H9 (cell line): ENCODE data around the gene ZNF738. TPM values are rescaled to one million over a fixed set of nuclear protein-coding genes. Genes with fewer than 3 reads are reported as not detected.

Experiments used
- DNase-seq: peaks from one replicate; pipeline ENCODE4 v3.0.0-alpha.2; 2017
- H2AFZ ChIP-seq: one replicate; pipeline ENCODE4 v1.6.1; 2013; ENCODE audit warnings: mild to moderate bottlenecking, low read length, control low read depth, moderate library complexity
- H2AK5ac ChIP-seq: 2 replicates; pipeline ENCODE4 v1.6.1; 2013; ENCODE audit warnings: low read length, control low read depth, mixed read lengths; ENCODE audit not compliant: insufficient read length
- H2BK120ac ChIP-seq: one replicate; pipeline ENCODE4 v1.6.1; 2013; ENCODE audit warnings: low read depth, mild to moderate bottlenecking, low read length, control low read depth, inconsistent platforms; ENCODE audit not compliant: poor library complexity, severe bottlenecking
- H2BK12ac ChIP-seq: 2 replicates; pipeline ENCODE4 v1.6.1; 2013; ENCODE audit warnings: low read length, control low read depth, mixed read lengths, low read depth; ENCODE audit not compliant: insufficient read length
- H2BK15ac ChIP-seq: 2 replicates; pipeline ENCODE4 v1.6.1; 2013; ENCODE audit warnings: low read depth, low read length, control low read depth
- H2BK20ac ChIP-seq: one replicate; pipeline ENCODE4 v1.6.1; 2013; ENCODE audit warnings: low read depth, mild to moderate bottlenecking, low read length, control low read depth, inconsistent platforms; ENCODE audit not compliant: poor library complexity, severe bottlenecking
- H2BK5ac ChIP-seq: 2 replicates; pipeline ENCODE4 v1.6.1; 2013; ENCODE audit warnings: low read length, control low read depth, mixed read lengths; ENCODE audit not compliant: insufficient read length
- H3K14ac ChIP-seq: 2 replicates; pipeline ENCODE4 v1.6.1; 2013; ENCODE audit warnings: low read length, control low read depth; ENCODE audit not compliant: insufficient read depth
- H3K18ac ChIP-seq: 2 replicates; pipeline ENCODE4 v1.6.1; 2013; ENCODE audit warnings: low read depth, mild to moderate bottlenecking, mixed read lengths, low read length, control low read depth; ENCODE audit not compliant: insufficient read length
- H3K23ac ChIP-seq: 2 replicates; pipeline ENCODE4 v1.6.1; 2013; ENCODE audit warnings: low read length, control low read depth, mixed read lengths, low read depth; ENCODE audit not compliant: insufficient read length
- H3K23me2 ChIP-seq: 2 replicates; pipeline ENCODE4 v1.6.1; 2013; ENCODE audit warnings: low read depth, mild to moderate bottlenecking, mixed read lengths, low read length, control low read depth; ENCODE audit not compliant: insufficient read length, poor library complexity, severe bottlenecking
- H3K27ac ChIP-seq: 2 replicates; pipeline ENCODE4 v1.5.1; 2013; ENCODE audit warnings: low read length, control low read depth, mixed read lengths, low read depth; ENCODE audit not compliant: insufficient read length
- H3K27me3 ChIP-seq: 2 replicates; pipeline ENCODE4 v1.6.1; 2013; ENCODE audit warnings: low read length, control low read depth, inconsistent platforms; ENCODE audit not compliant: insufficient read depth
- H3K4ac ChIP-seq: 2 replicates; pipeline ENCODE4 v1.6.1; 2013; ENCODE audit warnings: low read depth, mild to moderate bottlenecking, control low read depth, inconsistent platforms, low read length, moderate library complexity
- H3K4me1 ChIP-seq: 2 replicates; pipeline ENCODE4 v1.6.1; 2013; ENCODE audit warnings: low read length, control low read depth, inconsistent platforms; ENCODE audit not compliant: insufficient read depth
- H3K4me2 ChIP-seq: 2 replicates; pipeline ENCODE4 v1.6.1; 2013; ENCODE audit warnings: low read length, control low read depth, mixed read lengths; ENCODE audit not compliant: insufficient read length, insufficient read depth
- H3K56ac ChIP-seq: 2 replicates; pipeline ENCODE4 v1.6.1; 2013; ENCODE audit warnings: low read depth, mild to moderate bottlenecking, mixed read lengths, low read length, control low read depth; ENCODE audit not compliant: insufficient read length
- H3K79me1 ChIP-seq: 2 replicates; pipeline ENCODE4 v1.6.1; 2013; ENCODE audit warnings: low read depth, mild to moderate bottlenecking, moderate library complexity, low read length, control low read depth, inconsistent platforms; ENCODE audit not compliant: insufficient read depth, poor library complexity, severe bottlenecking
- H3K79me2 ChIP-seq: 2 replicates; pipeline ENCODE4 v1.6.1; 2013; ENCODE audit warnings: low read length, control low read depth, inconsistent platforms; ENCODE audit not compliant: insufficient read depth
- H3K9ac ChIP-seq: 2 replicates; pipeline ENCODE4 v1.6.1; 2013; ENCODE audit warnings: low read length, control low read depth, mixed read lengths; ENCODE audit not compliant: insufficient read length; ENCODE audit errors: extremely low read depth
- H3K9me3 ChIP-seq: one replicate; pipeline ENCODE4 v1.6.1; 2013; ENCODE audit warnings: low read depth, low read length, inconsistent platforms; ENCODE audit not compliant: control insufficient read depth
- H3T11ph ChIP-seq: one replicate; pipeline ENCODE4 v1.6.1; 2013; ENCODE audit warnings: mild to moderate bottlenecking, low read length, control low read depth, inconsistent platforms
- H4K20me1 ChIP-seq: one replicate; pipeline ENCODE4 v1.6.1; 2013; ENCODE audit not compliant: control insufficient read depth, insufficient read length, insufficient read depth
- H4K5ac ChIP-seq: 2 replicates; pipeline ENCODE4 v1.6.1; 2013; ENCODE audit warnings: low read depth, mild to moderate bottlenecking, mixed read lengths, low read length, control low read depth; ENCODE audit not compliant: insufficient read length
- H4K8ac ChIP-seq: replicated peaks from 2 replicates; pipeline ENCODE4 v1.6.1; 2013; ENCODE audit warnings: low read length, control low read depth, mixed read lengths, low read depth; ENCODE audit not compliant: insufficient read length
- H4K91ac ChIP-seq: 2 replicates; pipeline ENCODE4 v1.6.1; 2013; ENCODE audit warnings: low read depth, mild to moderate bottlenecking, moderate library complexity, mixed read lengths, low read length, control low read depth; ENCODE audit not compliant: insufficient read length
- H3K27ac Mint-ChIP-seq, 3 experiments: 2 replicates in 2 of 3; 3 replicates in 1 of 3; pipeline ENCODE4 v1.8.0; 2020 to 2021; ENCODE audit warnings: mixed read lengths in 3 of 3, mild to moderate bottlenecking in 1 of 3, moderate library complexity in 1 of 3
- H3K27me3 Mint-ChIP-seq: 2 replicates; pipeline ENCODE4 v1.8.0; 2021; ENCODE audit warnings: low read depth, mild to moderate bottlenecking, moderate library complexity, mixed read lengths
- H3K36me3 Mint-ChIP-seq, 3 experiments: 2 replicates in 2 of 3; 3 replicates in 1 of 3; pipeline ENCODE4 v1.8.0; 2020 to 2021; ENCODE audit warnings: low read depth in 3 of 3, mixed read lengths in 3 of 3; ENCODE audit not compliant: insufficient read depth in 1 of 3
- H3K4me1 Mint-ChIP-seq, 2 experiments: 2 replicates each; pipeline ENCODE4 v1.8.0; 2020; ENCODE audit warnings: mixed read lengths in 2 of 2
- H3K4me3 Mint-ChIP-seq, 2 experiments: 2 replicates in 1 of 2; 3 replicates in 1 of 2; pipeline ENCODE4 v1.8.0; 2020 to 2021; ENCODE audit warnings: mild to moderate bottlenecking in 2 of 2, mixed read lengths in 2 of 2, moderate library complexity in 1 of 2
- H3K9me3 Mint-ChIP-seq, 2 experiments: 2 replicates in 1 of 2; 3 replicates in 1 of 2; pipeline ENCODE4 v1.8.0; 2020; ENCODE audit warnings: mild to moderate bottlenecking in 2 of 2, mixed read lengths in 2 of 2, moderate library complexity in 1 of 2
- WGBS: extraction: QIAGEN DNeasy Blood & Tissue Kit; methylation state at CpG from one replicate; pipeline ENCODE4 v1.1.7; 2013; ENCODE audit warnings: missing lambda C conversion rate, low lambda C conversion rate, mixed read lengths; ENCODE audit not compliant: insufficient read length; ENCODE audit errors: extremely low coverage; 5-methylcytosine and 5-hydroxymethylcytosine counted together
- total RNA-seq: library from RNA; stranded (reverse); gene quantifications from 2 replicates; pipeline ENCODE4 v1.2.1, GENCODE V29; 2021
- TF ChIP-seq, protein P1 (sequence below): fragments of 200-600 bp; sonication (generic); conservative IDR thresholded peaks from 3 replicates; pipeline ENCODE4 v1.8.0; 2021; ENCODE audit warnings: antibody characterized with exemption, mild to moderate bottlenecking

The ZNF738 gene
- total RNA-seq, 1 experiment from 2014 or later = 63.3 TPM

DNA sequence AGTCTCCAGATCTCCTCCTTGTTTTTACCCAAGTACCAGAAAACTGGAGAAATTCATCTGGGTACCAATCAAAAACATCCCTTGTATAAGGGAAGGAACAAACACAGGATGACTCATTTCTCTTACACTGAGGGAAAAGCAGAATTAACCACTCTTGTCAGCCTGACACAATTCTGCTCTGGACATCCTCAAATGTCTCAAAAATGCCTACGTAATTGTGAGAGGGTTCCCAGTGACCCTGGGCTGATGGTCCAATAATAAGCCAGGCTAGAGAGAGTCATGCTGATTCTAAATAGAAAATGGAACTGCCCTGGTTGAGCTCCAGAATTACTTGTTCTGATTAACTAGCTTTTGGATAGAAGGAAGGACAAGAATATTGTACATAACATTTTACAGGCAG is 44.1 kb upstream of the ZNF738 start:
- Histone ChIP-seq H3K4me2 (no peak overlapping the region), H3K79me2 (peaks cover 13% of the 10 kb centered on the region; the same call in 1 of the 2 replicates), H3K23ac (no peak overlapping the region), H4K5ac (no peak overlapping the region), H2BK15ac (no peak overlapping the region), H4K8ac (no peak overlapping the region), H3K27me3 (no peaks in the 10 kb centered on the region), H3K4me1 (no peaks in the 10 kb centered on the region; the same call in 1 of the 2 replicates), H3K23me2 (no peaks in the 10 kb centered on the region), H3K27ac (no peak overlapping the region), H3K56ac (no peak overlapping the region), H3K14ac (no peak overlapping the region), H2BK20ac (no peak overlapping the region), H4K91ac (no peak overlapping the region), H3K18ac (no peak overlapping the region), H2AFZ (no peak overlapping the region), H3K9me3 (no peaks in the 10 kb centered on the region), H3K9ac (no peak overlapping the region), H4K20me1 (no peaks in the 10 kb centered on the region), H3T11ph (no peak overlapping the region), H3K79me1 (peaks cover 7% of the 10 kb centered on the region), H2AK5ac (no peak overlapping the region), H2BK5ac (no peak overlapping the region), H2BK12ac (no peak overlapping the region), H2BK120ac (no peak overlapping the region), H3K4ac (no peak overlapping the region)
- H3K4me1 Mint-ChIP-seq = peaks cover 11 to 13% of the 10 kb centered on the region in 2 experiments
- no CpG with 5 or more reads among the region's 1 CpG for WGBS
- TF ChIP-seq, protein P1, sequence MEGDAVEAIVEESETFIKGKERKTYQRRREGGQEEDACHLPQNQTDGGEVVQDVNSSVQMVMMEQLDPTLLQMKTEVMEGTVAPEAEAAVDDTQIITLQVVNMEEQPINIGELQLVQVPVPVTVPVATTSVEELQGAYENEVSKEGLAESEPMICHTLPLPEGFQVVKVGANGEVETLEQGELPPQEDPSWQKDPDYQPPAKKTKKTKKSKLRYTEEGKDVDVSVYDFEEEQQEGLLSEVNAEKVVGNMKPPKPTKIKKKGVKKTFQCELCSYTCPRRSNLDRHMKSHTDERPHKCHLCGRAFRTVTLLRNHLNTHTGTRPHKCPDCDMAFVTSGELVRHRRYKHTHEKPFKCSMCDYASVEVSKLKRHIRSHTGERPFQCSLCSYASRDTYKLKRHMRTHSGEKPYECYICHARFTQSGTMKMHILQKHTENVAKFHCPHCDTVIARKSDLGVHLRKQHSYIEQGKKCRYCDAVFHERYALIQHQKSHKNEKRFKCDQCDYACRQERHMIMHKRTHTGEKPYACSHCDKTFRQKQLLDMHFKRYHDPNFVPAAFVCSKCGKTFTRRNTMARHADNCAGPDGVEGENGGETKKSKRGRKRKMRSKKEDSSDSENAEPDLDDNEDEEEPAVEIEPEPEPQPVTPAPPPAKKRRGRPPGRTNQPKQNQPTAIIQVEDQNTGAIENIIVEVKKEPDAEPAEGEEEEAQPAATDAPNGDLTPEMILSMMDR = no peak
- H3K36me3 Mint-ChIP-seq = peaks cover 4 to 7% (median 6%) of the 10 kb centered on the region in 3 experiments; a peak in 5 of 7 replicates
- DNase-seq = no peak
- no peak overlapping the region for H3K4me3 Mint-ChIP-seq
- H3K27me3 Mint-ChIP-seq = no peaks in the 10 kb centered on the region
- H3K9me3 Mint-ChIP-seq = no peaks in the 10 kb centered on the region
- H3K27ac Mint-ChIP-seq = no peak overlapping the region
